MG63 (cell line): Measurements from ENCODE around the gene VWA5B1. TPM values are rescaled to one million over a fixed set of nuclear protein-coding genes. Genes with fewer than 3 reads are reported as not detected.

ENCODE experiments used
- DNase-seq: peaks from one replicate; pipeline ENCODE4 v3.0.0-alpha.2; 2020
- H3K27me3 ChIP-seq: fragments of 250-450 bp; sonication (Bioruptor Pico); 2 replicates; pipeline ENCODE4 v1.5.1; 2020; ENCODE audit warnings: mild to moderate bottlenecking, moderate library complexity
- H3K36me3 ChIP-seq: fragments of 250-450 bp; sonication (Bioruptor Pico); 2 replicates; pipeline ENCODE4 v1.5.1; 2020; ENCODE audit warnings: mild to moderate bottlenecking, moderate library complexity
- H3K4me3 ChIP-seq: fragments of 250-450 bp; sonication (Bioruptor Pico); 2 replicates; pipeline ENCODE4 v1.5.1; 2020; ENCODE audit warnings: mild to moderate bottlenecking, moderate library complexity
- H3K9me3 ChIP-seq: fragments of 250-450 bp; sonication (Bioruptor Pico); 2 replicates; pipeline ENCODE4 v1.5.1; 2020; ENCODE audit warnings: mild to moderate bottlenecking, moderate library complexity
- total RNA-seq: library from RNA; depleted of rRNA; stranded (reverse); fragments of >200 nt; shearing (Covaris generic); gene quantifications from 2 replicates; pipeline ENCODE4 v1.2.3, GENCODE V29; 2014; ENCODE audit warnings: low replicate concordance; rRNA removed

Gene VWA5B1
- total RNA-seq, 1 experiment from 2014 or later, result not detected

DNA sequence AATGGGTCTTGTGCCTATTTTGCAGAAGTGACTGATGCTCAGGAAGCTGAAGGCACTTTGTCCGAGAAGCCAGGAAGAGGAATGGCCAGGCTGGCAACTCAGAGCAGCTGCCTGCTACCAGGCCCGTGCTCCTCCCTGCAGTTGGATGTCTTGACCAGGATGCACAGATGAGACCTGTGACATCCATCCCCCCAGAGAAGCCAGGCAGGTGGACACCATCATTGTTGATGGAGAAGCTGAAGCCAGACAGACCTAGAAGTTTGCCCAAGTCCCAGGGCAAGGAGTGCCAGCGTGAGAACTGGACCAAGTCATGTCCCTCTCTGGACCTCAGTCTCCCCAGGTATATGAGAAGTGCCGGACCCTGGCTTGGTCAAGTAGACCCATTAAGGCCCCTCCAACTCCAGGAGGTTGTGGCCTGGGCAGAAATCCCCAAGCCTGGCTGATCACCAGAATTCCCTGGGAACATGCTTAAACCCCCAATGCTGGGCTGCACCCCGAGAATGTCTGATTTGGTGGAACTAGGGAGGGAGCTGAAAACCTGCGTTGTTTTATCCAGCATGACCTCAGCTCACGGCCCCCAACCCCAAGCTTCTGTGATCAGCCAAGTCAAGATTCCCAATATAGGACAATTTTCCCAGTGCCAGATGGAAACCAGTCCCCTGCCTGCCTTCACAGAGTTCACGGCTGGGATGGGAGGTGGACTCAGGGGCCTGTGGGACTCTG is 112.9 kb downstream of the VWA5B1 start:
- Histone ChIP-seq H3K9me3 (no peaks in the 10 kb centered on the region), H3K27me3 (no peaks in the 10 kb centered on the region), H3K36me3 (no peaks in the 10 kb centered on the region), H3K4me3 (no peak overlapping the region)
- DNase-seq, result no peak

DNA sequence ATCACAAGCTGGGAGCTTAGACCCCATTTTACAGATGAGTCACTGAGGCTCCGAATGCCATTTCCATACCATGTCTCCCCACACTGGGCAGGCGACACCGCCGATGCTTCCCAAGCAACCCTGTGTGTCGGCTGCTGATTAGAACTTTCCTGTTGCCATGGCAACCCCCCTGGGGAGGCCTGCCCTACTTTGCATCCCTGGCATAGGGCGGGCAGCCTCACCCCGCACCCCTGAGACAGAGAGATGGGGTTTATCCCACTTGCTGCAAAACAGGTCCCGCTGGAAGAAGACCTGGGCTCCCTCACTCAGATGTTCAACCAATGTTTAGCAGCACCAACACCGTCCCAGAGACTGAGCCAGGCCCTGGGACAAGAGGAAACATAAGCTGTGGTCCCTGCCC is 113.8 kb downstream of the VWA5B1 start:
- no peak overlapping the region for H3K4me3 ChIP-seq
- no peaks in the 10 kb centered on the region for H3K36me3 ChIP-seq
- H3K9me3 ChIP-seq, result no peaks in the 10 kb centered on the region
- H3K27me3 ChIP-seq, result no peaks in the 10 kb centered on the region
- no peak for DNase-seq

Other genes starting within 250 kb of the VWA5B1 start
- 2.4 TPM in 1 of 2 replicates, not detected in the other for gene PLA2G5, start 220.7 kb upstream of the VWA5B1 start, total RNA-seq
- gene PLA2G2D, start 171.3 kb upstream of the VWA5B1 start, total RNA-seq, result not detected in 2 replicates
- gene PLA2G2F, start 151.6 kb upstream of the VWA5B1 start, total RNA-seq, result not detected in 2 replicates
- gene UBXN10, start 104.8 kb upstream of the VWA5B1 start, total RNA-seq, result not detected in 2 replicates
- gene PLA2G2C, start 104.4 kb upstream of the VWA5B1 start, total RNA-seq, result not detected in 2 replicates
- gene CAMK2N1, start 195.3 kb downstream of the VWA5B1 start, total RNA-seq, result 20.5 and 31.6 TPM in 2 replicates
- 12.1 and 14.3 TPM in 2 replicates for gene MUL1, start 217.3 kb downstream of the VWA5B1 start, total RNA-seq